ENCODE results near the gene RBBP8NL.

- TF ChIP-seq, protein P1, sequence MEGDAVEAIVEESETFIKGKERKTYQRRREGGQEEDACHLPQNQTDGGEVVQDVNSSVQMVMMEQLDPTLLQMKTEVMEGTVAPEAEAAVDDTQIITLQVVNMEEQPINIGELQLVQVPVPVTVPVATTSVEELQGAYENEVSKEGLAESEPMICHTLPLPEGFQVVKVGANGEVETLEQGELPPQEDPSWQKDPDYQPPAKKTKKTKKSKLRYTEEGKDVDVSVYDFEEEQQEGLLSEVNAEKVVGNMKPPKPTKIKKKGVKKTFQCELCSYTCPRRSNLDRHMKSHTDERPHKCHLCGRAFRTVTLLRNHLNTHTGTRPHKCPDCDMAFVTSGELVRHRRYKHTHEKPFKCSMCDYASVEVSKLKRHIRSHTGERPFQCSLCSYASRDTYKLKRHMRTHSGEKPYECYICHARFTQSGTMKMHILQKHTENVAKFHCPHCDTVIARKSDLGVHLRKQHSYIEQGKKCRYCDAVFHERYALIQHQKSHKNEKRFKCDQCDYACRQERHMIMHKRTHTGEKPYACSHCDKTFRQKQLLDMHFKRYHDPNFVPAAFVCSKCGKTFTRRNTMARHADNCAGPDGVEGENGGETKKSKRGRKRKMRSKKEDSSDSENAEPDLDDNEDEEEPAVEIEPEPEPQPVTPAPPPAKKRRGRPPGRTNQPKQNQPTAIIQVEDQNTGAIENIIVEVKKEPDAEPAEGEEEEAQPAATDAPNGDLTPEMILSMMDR (IDR thresholded peaks at IDR 0.05), result no peak
- TF ChIP-seq TCF7L2 (IDR thresholded peaks at IDR 0.05; ENCODE audit: low read depth, low read length) (no peak), POLR2AphosphoS5 (IDR thresholded peaks at IDR 0.05; ENCODE audit: low read depth, low read length) (no peak)
- TF ChIP-seq, protein P2, sequence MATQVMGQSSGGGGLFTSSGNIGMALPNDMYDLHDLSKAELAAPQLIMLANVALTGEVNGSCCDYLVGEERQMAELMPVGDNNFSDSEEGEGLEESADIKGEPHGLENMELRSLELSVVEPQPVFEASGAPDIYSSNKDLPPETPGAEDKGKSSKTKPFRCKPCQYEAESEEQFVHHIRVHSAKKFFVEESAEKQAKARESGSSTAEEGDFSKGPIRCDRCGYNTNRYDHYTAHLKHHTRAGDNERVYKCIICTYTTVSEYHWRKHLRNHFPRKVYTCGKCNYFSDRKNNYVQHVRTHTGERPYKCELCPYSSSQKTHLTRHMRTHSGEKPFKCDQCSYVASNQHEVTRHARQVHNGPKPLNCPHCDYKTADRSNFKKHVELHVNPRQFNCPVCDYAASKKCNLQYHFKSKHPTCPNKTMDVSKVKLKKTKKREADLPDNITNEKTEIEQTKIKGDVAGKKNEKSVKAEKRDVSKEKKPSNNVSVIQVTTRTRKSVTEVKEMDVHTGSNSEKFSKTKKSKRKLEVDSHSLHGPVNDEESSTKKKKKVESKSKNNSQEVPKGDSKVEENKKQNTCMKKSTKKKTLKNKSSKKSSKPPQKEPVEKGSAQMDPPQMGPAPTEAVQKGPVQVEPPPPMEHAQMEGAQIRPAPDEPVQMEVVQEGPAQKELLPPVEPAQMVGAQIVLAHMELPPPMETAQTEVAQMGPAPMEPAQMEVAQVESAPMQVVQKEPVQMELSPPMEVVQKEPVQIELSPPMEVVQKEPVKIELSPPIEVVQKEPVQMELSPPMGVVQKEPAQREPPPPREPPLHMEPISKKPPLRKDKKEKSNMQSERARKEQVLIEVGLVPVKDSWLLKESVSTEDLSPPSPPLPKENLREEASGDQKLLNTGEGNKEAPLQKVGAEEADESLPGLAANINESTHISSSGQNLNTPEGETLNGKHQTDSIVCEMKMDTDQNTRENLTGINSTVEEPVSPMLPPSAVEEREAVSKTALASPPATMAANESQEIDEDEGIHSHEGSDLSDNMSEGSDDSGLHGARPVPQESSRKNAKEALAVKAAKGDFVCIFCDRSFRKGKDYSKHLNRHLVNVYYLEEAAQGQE (IDR thresholded peaks at IDR 0.05; ENCODE audit: insufficient read depth in 1 of 2, low read depth in 2 of 2, low read length in 1 of 2), result no peak
These were observed 50.3 kb downstream of the RBBP8NL start for GRCh38 chr20:62377064-62377461.
